Umbilical cord (tissue), 2 donors: Measurements from ENCODE around the gene ABHD16B. TPM values are rescaled to one million over a fixed set of nuclear protein-coding genes. Genes with fewer than 3 reads are reported as not detected.

Experiments
- DNase-seq: peaks from one replicate; pipeline ENCODE4 v3.0.0-alpha.2; 2015; ENCODE audit warnings: low spot score
- total RNA-seq: library from RNA; depleted of rRNA; stranded (reverse); fragments of >200 nt; gene quantifications from one replicate; pipeline ENCODE4 v1.2.3, GENCODE V29; 2014; ENCODE audit warnings: low replicate concordance; ENCODE audit not compliant: insufficient read depth

Gene ABHD16B
- not detected for total RNA-seq

DNA sequence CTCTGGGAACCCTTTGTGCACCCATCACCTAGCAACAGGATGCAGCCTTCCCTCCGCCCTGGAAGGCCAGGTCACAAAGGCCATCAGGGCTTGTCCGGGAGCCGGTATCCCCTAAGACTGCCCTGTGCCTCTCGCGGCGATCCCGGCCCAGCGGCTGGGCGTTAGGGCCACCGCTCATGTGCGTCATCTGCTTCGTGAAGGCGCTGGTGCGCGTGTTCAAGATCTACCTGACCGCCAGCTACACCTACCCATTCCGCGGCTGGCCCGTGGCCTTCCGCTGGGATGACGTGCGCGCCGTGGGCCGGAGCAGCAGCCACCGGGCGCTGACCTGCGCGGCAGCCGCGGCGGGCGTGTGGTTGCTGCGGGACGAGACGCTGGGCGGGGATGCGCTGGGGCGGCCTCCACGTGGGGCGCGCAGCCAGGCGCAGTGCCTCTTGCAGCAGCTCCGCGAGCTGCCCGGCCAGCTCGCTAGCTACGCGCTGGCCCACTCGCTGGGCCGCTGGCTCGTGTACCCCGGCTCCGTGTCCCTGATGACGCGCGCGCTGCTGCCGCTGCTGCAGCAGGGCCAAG, at the start of gene ABHD16B:
TSS of gene ABHD16B (plus strand) at position 134 of the 570 bp plus-strand sequence. CDS start at position 177, 43 bp downstream.
- no peak for DNase-seq

DNA sequence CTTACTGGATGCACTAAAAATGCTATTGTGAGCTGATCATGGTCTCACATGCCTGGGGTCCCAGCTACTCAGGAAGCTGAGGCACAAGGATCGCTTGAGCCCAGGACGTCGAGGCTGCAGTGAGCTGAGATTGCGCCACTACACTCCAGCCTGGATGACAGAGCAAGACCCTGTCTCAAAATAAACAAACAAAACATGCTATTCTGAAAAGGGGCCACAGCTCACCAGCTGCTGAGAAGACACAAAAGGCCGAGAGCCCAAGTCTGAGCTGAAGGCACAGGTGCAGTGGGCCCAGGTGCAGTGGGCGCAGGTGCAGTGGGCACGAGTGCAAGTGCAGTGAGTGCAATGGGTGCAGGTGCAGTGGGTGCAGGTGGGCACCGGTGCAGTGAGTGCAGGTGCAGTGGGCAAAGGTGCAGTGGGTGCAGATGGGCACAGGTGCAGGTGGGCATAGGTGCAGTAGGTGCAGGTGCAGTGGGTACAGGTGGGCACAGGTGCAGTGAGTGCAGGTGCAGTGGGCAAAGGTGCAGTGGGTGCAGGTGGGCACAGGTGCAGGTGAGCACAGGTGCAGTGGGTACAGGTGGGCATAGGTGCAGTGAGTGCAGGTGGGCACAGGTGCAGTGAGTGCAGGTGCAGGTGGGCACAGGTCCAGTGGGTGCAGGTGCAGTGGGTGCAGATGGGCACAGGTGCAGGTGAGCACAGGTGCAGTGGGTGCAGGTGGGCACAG, 46.2 kb upstream of the ABHD16B start:
- no peak for DNase-seq

DNA sequence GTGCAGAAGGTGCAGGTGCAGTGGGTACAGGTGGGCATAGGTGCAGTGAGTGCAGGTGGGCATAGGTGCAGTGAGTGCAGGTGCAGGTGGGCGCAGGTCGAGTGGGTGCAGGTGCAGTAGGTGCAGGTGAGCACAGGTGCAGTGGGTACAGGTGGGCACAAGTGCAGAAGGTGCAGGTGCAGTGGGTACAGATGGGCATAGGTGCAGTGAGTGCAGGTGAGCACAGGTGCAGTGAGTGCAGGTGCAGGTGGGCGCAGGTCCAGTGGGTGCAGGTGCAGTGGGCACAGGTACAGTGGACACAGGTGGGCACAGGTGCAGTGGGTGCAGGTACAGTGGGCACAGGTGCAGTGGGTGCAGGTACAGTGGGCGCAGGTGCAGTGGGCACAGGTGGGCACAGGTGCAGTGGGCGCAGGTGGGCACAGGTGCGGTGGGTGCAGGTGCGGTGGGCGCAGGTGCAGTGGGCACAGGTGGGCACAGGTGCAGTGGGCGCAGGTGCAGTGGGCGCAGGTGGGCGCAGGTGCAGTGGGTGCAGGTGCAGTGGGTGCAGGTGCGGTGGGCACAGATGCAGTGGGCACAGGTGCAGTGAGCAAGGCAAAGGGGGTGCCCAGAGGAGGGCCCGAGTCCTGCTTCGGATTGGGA, 45.6 kb upstream of the ABHD16B start:
- DNase-seq = no peak

DNA sequence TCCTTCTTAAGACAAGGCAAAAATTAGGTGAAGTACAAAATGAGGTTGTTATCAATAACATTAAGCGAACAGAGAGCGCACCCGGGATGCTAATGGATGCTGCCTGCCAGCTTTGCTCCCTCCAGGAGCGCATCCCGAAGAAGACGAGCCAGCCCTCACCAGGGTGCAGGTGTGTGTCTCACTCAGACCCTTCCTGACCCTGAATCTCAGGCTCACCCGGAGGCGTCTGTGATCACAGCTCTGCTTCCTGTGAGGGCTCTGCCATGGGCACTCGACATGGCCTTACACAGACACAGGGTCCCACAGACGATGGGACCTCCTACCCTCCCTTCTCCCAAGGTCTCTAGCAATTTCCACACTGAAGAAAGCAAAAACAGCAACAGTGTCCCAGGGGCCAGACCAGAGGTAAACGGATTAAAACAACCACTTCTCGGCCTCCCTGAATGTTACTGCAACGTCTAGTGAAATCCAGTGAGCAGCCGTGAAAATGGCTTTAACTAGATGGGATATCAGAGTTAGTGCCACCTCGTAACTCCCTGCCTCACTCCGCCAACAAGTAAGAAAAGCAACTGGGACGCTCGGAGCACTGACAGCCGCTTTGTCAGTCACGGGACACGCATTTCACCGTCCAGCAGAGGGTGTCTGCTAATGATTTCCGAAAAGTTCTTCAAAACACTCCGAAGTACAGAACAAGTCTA, 41.9 kb upstream of the ABHD16B start:
- DNase-seq = no peak

DNA sequence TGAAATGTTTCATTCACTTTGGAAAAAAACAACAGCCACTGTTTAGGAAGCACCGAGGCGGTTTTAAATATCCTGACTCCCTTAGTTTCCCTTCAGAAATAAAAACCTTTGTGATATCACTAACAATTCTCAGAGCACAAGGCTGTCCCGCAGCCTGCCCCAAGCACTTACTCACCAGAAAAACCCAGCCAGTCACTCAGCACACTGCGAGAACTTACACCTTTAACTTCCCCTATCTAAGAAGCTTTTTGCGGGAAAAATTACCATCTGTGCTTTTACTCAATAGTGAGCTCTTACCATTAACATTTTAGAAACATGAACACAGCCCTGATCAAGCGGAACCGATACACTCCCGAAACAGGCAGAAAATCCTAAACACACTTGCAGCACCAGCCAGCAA, 39.5 kb upstream of the ABHD16B start:
- DNase-seq = no peak

DNA sequence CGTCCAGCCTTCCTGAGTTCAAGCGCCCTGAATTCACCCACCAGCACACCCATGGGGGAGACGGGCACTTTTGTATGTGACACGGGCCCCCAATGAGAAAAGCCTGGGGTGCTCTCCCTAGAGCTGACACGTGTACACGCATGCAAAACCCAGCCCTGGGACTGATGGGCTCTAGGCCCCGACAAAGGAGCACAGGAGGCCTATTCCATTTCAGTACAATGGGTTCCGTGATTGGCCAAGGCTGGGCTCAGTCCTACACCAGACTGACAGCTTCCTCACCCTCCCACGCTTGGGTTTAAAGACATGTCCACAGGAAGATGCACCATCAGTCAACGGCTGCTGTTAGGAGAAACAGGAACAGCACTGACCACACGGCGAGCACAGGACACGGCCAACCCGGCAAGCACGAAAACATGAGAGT, 39.0 kb upstream of the ABHD16B start:
- no peak for DNase-seq

DNA sequence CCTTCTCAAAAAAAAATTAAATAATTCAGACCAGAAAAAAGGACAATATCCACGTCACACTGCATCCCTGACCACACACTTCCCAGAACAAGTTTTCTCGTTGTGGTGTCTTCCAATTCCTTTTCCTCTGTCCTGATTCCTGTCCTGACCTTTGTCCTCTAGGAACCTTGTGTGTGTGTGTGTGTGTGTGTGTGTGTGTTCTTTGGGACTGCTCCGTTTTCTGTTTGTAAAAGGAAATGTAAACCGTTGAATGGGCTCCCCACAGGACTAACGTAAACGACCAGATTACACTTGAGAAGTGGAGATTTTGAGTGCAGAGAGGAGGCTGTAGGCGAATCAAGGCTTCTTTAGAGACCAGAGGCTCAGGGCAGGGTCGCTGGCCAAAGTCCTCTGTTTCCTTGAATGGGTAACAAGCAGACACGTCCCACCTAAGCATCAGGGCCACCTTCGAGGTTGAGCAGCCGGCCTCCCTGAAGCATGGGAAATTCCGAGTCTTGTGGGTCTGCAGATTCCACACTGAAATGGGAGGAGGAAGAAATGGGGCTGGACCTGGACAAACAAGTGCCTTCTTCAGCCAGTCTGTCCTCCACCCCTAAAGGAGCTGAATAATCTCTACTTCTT, 37.5 kb upstream of the ABHD16B start:
- DNase-seq = no peak

DNA sequence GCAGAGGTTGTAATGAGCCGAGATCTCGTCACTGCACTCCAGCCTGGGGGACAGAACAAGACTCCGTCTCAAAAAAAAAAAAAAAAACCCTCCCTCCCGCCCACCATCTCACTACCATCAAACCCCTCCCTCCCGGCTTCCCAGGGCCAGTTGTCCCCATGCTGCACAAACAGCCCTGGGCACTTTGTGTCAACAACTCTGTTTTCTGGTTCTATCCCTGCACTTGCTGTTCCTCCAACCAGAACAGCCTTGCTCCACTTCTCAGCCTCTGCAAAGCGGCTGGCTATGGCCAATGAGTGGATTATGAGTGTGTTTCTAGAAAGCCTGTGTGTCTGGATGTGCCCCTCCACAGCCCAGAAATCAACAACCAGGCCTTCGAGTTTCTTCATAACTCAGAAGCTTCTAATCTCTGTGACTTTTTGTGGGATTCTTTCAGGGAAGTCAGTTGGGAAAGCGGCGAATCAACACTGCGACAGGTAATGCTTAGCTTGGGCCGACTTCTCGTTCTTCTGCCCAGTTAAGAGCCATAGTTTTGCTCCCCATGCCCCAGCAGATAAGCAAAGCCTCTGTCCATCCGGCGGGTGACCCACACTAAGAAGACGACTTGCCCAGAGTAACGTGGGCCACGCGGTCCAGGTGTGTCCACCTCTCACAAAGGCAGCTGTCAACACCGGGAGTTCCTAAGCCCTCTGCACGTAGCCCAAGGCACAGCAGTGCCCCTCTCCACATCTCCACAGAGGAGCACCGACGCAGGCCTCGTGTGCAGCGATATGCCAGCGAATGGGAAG, 35.8 kb upstream of the ABHD16B start:
- no peak for DNase-seq

DNA sequence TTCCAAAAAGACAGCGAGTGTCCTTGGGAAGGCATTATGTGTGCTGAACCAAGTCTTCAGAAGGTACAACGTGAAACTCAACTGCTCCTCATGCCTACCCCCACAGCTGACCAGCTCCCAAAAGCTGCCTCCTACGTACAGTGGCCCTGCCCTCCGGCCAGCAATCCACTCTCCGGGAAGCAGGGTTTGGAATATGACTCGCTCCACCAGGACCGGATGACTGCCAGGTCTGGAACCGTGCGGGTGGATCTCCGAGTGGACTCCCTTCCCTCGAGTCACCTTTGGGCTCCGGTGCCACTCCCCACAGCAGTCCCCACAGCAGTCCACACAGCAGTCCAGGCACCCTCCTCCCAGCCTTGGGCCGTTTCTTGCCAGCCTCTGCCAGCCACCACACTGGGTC, 34.5 kb upstream of the ABHD16B start:
- DNase-seq = no peak

DNA sequence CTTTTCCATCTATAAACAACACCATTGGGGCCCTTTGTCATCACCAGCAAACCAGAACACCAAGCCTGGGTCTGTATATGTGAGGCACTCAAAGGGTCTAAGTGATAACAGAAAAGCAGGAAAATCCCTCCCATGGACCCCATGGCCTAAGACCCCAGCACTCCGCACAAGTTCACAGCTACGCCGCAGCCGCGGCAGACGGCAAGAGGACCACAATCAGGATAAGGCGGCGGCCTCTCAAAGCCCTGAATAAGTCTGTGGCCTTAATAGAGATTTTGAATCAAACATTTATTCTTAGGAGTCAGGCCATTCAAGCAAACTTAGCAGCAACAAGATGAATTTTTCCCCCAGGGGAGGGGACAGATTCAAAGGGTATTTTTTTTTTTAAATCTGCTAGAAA, 33.2 kb upstream of the ABHD16B start:
- no peak for DNase-seq

DNA sequence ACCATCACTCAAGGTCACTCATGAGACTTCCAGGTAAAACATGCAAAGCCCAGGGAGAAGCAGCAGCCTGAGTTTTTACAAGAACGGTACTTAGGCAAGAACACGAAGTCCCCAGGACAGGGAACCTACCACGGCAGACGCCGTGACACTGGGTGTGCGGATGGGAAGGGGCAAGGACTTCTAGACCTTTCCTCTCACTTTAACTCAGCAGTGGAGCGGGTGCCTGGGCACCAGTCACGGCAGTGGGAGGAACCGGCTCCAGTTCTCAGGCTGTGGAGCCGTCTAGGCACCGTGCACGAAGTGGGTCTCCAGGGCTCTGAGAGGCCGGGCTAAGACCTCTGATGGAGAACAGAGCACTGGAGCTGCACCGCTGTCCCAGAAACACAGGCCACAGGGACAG, 32.8 kb upstream of the ABHD16B start:
- no peak for DNase-seq

DNA sequence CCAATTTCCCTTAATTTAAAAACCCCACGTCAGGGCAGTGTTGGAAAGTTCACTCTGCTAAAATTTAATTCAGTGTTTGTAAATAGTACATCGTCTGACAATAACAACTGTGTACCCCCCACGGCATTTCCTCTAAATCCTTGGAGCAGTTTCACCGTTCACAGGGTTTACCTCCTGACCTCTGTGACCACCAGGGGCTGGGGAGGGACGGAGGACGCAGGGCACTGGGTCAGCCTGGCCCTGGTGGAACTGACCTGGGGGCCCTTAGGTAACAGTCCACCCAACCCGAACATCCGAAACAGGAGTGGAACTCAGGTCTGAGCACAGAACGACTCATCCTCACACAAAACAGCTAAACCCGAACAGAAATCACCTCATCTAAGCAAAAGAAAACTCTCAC, 32.3 kb upstream of the ABHD16B start:
- no peak for DNase-seq

DNA sequence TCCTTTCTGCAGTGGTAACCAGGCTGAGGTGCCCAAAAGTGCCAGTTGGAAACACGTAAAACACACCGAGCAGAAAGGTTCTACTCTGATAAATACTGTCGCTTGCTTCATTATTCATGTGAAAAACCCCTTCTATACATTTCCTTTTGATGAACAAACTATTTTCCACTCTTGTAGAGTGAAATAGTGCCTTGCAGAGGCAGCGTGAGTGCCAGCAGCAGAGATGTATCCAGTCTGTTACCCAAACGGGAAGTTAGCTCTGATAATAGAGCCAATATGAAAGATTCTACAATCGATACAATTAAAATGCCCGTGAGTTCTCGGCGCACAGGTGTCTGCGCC, 31.7 kb upstream of the ABHD16B start:
- DNase-seq = no peak

DNA sequence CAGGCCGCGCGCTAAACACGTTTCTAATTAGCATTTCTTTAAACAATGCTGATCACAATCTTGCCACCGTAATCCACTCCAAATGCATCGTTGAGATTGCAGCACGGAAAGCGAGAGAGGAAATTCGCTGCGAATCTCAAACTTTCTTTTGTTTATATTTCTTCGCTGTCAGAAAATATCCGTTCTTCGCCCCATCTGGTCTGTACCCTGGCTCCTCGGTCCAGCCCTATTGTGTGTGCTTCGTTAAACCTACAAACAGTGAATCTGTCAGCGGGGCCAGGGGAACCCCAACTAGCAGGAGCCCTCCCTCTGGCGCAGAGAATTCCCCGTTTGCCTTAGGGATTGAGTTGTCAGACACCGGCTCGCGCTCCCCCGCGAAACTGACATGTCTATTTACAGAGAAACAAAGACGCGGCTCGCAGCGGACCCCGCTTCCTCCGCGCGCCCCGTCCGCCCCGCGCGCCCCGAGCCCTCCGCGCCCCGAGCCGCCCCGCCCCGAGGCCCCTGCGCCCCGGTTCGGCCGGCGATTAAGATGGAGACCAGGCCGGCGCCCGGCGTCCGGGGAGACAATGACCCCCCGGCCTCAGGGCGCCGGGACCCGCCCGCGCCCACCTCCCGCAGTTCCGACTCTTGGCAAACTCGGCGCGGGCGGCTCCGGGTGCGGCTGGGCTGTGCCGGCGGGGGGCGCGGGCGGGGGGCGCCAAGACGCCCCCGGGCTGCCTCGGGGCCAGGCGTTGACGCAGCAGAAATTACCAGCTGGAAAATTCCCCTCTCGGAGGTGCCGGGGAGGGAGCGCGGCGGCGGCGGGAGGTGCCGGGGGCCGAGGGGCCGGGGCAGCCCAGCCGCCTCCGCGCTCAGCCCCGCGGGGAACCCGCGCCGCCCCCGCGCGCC, 31.1 kb upstream of the ABHD16B start:
- DNase-seq = no peak

DNA sequence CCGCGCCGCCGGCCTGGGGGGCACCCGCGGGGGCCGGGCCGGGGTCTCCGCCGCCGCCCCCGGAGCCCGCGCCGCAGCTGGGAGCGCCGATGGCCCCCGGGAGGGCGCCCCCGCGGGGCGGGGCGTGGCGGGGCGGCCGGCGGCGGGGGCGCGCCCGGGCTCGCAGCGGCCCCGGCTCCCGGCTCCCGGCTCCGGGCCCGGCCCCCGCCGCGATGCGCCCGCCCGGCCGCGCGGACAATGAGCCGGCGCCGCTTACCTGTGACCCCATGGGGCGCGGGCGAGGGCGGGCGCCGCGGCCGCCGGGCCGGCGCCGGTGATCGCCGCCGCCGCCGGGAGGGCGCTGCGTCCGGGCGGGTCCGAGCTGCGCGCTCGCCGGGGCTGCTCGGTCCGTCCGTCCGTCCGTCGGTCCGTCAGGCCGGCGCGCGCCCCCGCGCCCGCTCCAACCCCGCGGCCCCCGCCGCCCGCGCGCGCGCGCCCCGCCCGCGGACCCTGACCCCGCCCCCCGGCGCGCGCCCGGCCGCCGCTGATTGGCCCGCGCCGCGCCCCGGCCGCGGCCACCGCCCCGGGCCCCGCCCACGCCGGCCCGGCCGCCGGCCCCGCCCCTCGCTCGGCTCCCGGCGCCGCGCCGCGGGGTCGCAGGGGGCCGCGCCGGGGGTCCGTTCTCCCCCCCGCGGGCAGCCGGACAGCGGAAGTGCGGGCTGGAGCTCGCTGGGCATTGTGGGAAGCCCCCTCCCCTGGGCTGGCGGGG, 30.3 kb upstream of the ABHD16B start, which contains the start of gene ZBTB46:
TSS of gene ZBTB46 (minus strand) at position 424 of the 748 bp plus-strand sequence. CDS start 40,507 bp downstream, outside the sequence.
- DNase-seq = no peak

DNA sequence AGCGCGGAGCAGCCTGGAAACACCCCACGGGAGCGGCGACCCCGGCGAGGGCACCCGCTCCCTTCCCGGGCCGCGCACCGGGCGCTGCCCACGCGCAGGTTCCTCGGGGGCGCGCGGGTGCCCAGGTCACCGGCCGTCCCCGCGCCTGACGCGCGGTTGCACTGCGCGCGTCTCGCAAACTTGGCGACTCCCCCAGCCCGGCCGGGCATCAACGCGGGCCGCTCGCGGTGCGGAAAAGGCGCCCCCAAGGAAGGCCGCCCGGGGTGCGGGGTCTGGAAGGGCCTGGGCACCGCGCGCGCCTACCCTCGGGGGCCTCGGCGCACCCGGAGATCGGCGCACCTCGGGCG, 29.7 kb upstream of the ABHD16B start:
- DNase-seq = no peak

DNA sequence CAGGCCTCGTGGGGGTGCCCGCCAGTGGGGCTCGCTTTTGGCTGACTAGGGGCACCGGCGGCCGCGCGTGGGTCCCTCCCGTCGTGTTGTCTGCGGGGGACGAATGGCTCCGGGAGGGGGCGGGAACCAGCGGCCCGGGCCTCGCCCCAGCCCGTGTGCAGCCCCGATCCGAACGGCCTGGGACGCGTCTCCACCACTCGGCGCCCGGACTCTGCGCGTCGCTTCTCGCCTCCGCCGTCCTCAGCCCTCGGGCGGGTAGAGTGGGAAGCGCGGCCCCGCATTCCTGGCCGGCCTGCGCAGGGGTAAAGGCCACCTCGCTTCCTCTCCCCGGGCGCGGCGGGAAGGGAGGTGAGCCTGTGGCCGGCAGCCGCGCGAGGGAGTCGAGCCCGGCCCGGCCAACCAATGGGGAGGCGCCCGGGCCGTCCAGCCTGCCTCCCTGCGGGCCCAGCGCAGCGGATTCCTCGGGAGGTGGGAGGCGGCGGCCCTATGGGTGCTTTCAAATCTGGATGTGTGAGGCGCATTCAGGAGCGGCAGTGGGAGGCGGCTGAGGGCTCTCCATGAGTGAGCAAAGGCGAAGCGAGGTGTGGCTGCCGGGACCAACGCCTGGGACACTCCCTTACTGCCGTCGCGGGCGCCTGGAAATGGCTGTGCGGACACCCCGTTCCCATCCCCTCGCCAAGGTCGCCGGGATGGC, 29.2 kb upstream of the ABHD16B start:
- no peak for DNase-seq

DNA sequence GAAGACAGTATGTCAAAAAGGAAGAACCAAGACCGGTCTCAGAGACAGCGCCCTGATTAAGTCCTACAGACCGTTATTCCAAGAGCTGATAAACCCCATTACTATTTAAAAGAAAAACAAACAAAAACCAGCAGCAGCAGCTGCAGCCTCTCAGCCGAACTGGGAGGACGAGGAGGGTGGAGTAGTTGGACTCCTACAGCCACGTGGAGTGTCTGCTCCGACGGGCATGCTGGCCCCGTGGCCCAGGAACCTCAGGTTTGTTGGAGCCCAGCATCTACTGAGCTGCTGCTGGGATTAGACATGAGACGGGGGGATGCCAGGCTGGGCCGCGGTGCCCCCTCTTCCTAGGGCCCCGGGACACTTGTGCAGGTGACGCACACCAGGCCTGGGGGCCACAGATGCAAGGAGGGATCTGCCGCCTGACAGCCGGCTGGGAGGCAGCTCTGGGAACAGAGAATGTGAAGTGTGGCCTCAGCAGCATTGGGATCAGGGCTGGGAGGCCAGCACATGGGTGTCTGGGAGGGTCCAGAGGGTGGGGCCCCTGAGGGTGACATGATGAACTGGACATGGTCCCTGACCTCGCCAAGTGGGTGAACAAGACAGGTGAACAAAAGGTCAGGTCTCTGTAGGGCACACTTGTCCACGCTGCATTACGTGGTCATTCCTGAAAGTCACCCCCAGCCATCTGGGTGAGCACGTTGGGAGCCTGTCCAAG, 27.4 kb upstream of the ABHD16B start:
- DNase-seq = no peak
